Retinal pigment epithelial cell (primary cell): Measurements from ENCODE around the gene TMPRSS3.

Experiments used
- DNase-seq: peaks from one replicate; pipeline ENCODE4 v3.0.0-alpha.2; 2010; ENCODE audit warnings: low read depth
- H3K4me3 ChIP-seq: 2 replicates; pipeline ENCODE4 v1.5.1; 2011; ENCODE audit warnings: mild to moderate bottlenecking, low read length, control low read depth, moderate library complexity
- CTCF ChIP-seq: conservative IDR thresholded peaks from 2 replicates; pipeline ENCODE4 v1.5.1; 2011; ENCODE audit warnings: low read depth, low read length, control low read depth, inconsistent platforms

Gene TMPRSS3

GRCh38 chr21:42367367-42368165 lies 28.3 kb downstream of the TMPRSS3 start:
- H3K4me3 ChIP-seq = no peak overlapping the region
- TF ChIP-seq CTCF = no peak
- DNase-seq = no peak

GRCh38 chr21:42366292-42367010 lies 29.4 kb downstream of the TMPRSS3 start, which contains the start of gene TFF1:
TSS of gene TFF1 (minus strand) at chr21:42366535. CDS start at chr21:42366495, 40 bp downstream.
- no peak for TF ChIP-seq CTCF
- no peak within 1 kb of the TSS for H3K4me3 ChIP-seq
- DNase-seq = no peak

- no peak overlapping the region for H3K4me3 ChIP-seq
- no peak for DNase-seq
- TF ChIP-seq CTCF = no peak
These were observed 30.1 kb downstream of the TMPRSS3 start for GRCh38 chr21:42365770-42366169.

GRCh38 chr21:42364304-42364865 lies 31.5 kb downstream of the TMPRSS3 start:
- H3K4me3 ChIP-seq = no peak overlapping the region
- DNase-seq = no peak
- no peak for TF ChIP-seq CTCF

- H3K4me3 ChIP-seq = no peak overlapping the region
- no peak for DNase-seq
- TF ChIP-seq CTCF = no peak
These were observed 32.5 kb downstream of the TMPRSS3 start for GRCh38 chr21:42363312-42363711.

- DNase-seq = no peak
- no peak for TF ChIP-seq CTCF
- no peak overlapping the region for H3K4me3 ChIP-seq
These were observed 33.2 kb downstream of the TMPRSS3 start for GRCh38 chr21:42362700-42363099.
